Stimulated activated CD8-positive, alpha-beta memory T cell treated with anti-CD3 and anti-CD28 coated beads, Interleukin-12 subunit alpha, Interleukin-12 subunit beta, amount 100 ng/mL, for 24 hours (primary cell): Measurements from ENCODE around the gene SMAD6.
"Not testable (repeated sequence)": the region's sequence is repeated elsewhere in the genome, so short reads cannot be mapped to it uniquely, and the experiment has no call there.

Experiments
- DNase-seq: peaks from one replicate; pipeline ENCODE4 v3.0.0-alpha.2; 2020; ENCODE audit errors: extremely low read depth

Gene SMAD6

GRCh38 chr15:66675446-66675845 is 26.6 kb upstream of the SMAD6 start:
- no peak for DNase-seq

GRCh38 chr15:66677336-66677735 is 24.7 kb upstream of the SMAD6 start:
- DNase-seq, result no peak

GRCh38 chr15:66679061-66679656 is 22.9 kb upstream of the SMAD6 start:
- no peak for DNase-seq

GRCh38 chr15:66679657-66680108 is 22.4 kb upstream of the SMAD6 start:
- DNase-seq, result no peak

GRCh38 chr15:66680502-66680901 is 21.5 kb upstream of the SMAD6 start:
- no peak for DNase-seq

GRCh38 chr15:66681395-66681794 is 20.6 kb upstream of the SMAD6 start:
- no peak for DNase-seq

GRCh38 chr15:66682246-66682645 is 19.8 kb upstream of the SMAD6 start:
- DNase-seq, result no peak

- no peak for DNase-seq
These were observed 19.2 kb upstream of the SMAD6 start for GRCh38 chr15:66682865-66683264.

- DNase-seq, result no peak
These were observed 17.8 kb upstream of the SMAD6 start for GRCh38 chr15:66684136-66684681.

- no peak for DNase-seq
These were observed 16.3 kb upstream of the SMAD6 start for GRCh38 chr15:66685638-66686150.

- DNase-seq, result not testable (repeated sequence)
These were observed 11.1 kb upstream of the SMAD6 start for GRCh38 chr15:66690912-66691311.

GRCh38 chr15:66691727-66692126 is 10.3 kb upstream of the SMAD6 start:
- DNase-seq, result no peak

GRCh38 chr15:66692391-66692790 is 9.6 kb upstream of the SMAD6 start:
- DNase-seq, result no peak

GRCh38 chr15:66692808-66693596 is 9.0 kb upstream of the SMAD6 start:
- no peak for DNase-seq

- DNase-seq, result no peak
These were observed 5.3 kb upstream of the SMAD6 start for GRCh38 chr15:66696770-66697169.

- no peak for DNase-seq
These were observed 3.6 kb upstream of the SMAD6 start for GRCh38 chr15:66698318-66698961.

- DNase-seq, result no peak
These were observed 3.1 kb upstream of the SMAD6 start for GRCh38 chr15:66698971-66699370.

- no peak for DNase-seq
These were observed 1.6 kb upstream of the SMAD6 start for GRCh38 chr15:66700412-66700801.

GRCh38 chr15:66700802-66701421 is 1.1 kb upstream of the SMAD6 start:
- DNase-seq, result peak; percentile 67

- DNase-seq, result no peak
These were observed 508 bp upstream of the SMAD6 start for GRCh38 chr15:66701422-66702034.

GRCh38 chr15:66702787-66703539 is 927 bp downstream of the SMAD6 start:
- DNase-seq, result no peak
